LoVo (cell line): ENCODE measurements around the gene GALR2.
"Not testable (repeated sequence)": the region's sequence is repeated elsewhere in the genome, so short reads cannot be mapped to it uniquely, and the experiment has no call there.

Experiments
- DNase-seq: peaks from one replicate; pipeline ENCODE4 v3.0.0-alpha.2; 2016; ENCODE audit warnings: low spot score

The GALR2 gene

DNA sequence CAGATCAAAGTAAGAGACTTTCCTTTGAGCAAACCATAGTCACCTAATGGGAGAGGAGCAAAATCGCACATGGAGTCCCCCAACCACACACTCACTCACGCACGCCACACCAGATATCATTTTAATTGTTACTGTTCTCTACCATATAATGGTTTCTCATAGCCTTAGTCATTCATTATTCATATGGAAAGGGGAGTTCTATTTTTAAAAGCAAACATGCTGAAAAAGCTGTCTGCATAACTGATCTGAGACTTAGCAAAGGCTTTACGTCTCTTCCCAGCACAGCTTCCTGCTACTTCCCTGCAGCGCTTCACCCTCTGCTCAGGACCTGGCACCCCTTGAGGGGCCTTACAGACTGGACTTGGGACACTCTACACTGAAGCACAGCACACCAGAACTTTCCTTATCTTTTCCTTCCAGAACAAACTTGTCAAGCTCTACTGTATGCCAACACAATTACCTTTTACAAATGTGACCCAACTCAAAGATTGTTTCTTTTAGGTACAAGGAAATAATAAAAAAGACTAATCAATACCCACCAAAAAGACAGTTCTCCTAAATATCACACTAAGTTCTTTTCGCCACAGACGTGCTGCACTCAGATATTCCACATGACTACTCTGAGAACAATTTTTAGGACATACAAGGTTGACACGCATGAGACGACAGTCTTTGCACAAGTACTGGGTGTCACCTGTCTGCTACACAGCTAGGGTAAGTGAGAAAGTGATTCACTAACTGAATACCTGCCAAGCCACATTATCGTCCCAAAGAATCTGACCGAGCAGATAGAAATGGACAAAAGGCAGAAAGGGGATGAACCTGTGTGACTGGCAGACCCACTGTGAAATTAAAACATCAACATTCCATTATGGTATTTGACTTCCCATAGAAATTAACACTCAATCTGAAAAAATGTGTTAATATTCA lies 23.8 kb upstream of the GALR2 start:
- no peak for DNase-seq

DNA sequence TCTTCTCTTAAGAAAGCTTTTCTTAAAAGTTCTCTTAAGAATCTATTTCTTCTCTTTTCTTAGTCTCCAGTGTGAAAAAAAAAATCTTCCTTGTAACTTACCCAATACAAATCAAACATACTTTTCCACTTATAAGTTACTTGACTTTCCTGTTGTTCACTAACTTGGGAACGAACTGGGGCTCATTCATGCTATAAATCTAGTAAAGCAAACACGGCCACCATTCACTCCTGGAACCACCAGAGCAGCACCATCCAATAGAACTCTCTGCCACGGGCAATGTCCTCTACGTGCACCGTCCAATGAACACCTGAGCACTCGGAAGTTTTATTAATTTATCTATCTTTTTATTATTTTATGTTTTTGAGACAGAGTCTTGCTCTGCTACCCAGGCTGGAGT lies 23.0 kb upstream of the GALR2 start:
- no peak for DNase-seq

DNA sequence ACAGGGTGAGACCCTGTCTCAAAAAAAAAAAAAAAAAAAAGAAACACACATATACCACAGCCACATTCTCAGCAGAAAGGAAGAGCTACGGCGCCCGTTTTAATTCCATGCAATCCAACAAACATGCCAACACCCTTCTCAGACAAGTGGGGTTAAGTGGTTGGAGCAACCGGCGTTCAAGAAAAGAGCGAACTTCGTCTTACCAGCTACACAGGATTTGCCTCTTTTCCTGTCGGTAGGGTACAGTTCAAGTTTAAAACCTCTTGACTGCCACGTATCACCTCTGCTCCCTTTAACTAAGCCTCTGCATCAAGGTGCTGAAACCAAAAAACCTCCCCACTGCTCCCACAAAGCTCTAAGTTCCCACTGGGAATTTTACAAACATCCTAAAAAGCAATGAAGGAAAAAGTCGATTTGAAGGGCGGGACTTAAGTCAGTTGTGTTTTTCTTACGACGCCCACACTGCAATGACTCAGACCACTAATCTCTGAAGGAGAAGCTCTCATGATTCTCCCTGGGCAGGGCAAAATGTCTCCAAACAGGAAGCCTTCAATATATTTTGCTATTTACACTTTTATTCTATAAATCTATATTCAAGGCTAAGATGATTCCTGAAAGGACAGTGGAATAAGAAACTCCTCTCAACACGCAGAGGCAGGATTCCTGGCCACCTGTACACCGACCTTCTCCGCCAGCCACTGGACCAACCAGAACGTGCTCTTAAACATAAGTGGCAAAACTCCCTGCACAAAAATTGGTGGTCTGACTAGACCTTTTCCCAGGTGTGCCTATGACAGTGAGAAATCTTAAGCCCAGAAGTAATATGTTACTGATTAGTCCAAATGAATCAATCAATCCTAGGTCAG lies 21.1 kb upstream of the GALR2 start:
- peak; percentile 55 for DNase-seq

DNA sequence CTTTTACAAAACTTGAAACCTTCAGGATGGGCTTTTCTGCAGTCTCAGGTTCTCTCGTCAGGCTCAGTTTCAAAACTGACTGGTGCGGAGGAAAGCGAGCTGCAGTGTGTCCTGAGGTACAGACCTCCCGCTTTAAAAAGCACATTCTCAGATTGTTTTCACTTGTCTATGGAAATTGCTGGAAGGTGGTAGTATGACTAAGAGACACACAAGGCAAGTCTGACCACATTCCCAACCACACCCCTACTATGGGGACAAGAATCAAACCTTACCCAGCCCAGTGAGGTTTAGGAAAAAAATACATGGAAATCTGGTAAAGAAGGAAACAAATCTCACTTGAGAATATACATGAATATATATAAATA lies 20.5 kb upstream of the GALR2 start:
- DNase-seq, result peak; percentile 71

DNA sequence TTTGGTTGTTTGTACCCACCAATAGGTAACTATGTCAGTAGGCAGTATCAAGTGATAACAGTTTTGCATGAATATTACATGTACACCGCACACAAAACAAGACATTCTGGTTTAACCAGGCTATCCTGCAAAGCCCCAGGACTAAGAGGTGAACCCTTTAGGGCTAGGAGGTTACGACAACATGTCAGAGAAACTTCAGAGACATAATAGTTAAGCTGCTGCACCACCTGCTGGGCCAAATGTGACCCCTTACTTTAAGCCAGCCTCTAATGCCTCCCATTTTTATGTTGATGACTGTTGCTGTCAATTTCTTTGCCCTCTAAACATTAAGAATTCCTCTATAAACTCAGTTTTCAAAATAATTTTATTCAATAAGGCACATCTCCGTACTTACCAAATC lies 17.7 kb upstream of the GALR2 start:
- no peak for DNase-seq

DNA sequence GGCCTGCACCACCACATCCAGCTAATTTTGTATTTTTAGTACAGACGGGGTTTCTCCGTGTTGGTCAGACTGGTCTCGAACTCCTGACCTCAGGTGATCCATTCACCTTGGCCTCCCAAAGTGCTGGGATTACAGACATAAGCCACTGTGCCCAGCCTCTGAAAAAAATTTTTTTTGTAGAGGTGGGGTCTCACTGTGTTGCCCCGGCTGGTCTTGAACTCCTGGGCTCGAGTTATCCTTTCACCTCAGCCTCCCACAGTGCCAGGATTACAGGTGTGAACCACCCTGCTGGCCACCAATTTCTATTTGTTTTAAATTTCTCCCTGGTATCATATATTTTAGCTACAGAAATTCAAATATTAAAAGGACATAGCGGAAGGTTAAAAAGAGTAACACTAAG lies 16.3 kb upstream of the GALR2 start:
- DNase-seq, result not testable (repeated sequence)

DNA sequence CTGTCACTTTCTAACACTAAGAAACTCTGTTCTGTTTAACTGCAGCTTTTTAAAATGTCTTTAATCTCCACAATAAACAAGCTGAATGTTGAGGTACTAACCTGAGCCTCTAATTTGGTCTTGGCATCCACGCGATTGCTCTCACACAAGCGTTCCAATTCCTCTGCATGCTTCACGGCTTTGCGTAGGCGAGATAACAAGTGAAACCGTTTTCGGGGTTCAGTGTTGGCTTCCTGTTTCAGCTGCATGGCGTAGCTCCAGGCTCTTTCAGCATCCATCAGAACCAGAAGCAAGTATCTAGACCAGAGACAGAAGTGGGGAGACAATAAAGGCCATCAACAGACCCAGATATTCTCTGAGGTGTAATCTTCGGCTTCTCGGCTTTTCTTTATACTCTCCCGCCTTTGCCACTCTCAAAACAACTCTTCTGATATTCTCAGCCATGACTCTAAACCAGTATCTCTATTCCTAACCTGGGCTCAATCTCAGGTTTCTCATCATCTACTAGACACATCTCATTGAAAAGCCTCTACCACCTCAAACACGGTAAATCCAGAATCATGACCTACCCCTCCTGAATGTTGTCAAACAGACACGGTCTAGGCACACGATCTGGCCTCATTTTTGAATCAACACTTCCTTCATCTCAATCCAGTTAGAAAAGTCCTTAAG lies 10.6 kb upstream of the GALR2 start:
- DNase-seq, result no peak

DNA sequence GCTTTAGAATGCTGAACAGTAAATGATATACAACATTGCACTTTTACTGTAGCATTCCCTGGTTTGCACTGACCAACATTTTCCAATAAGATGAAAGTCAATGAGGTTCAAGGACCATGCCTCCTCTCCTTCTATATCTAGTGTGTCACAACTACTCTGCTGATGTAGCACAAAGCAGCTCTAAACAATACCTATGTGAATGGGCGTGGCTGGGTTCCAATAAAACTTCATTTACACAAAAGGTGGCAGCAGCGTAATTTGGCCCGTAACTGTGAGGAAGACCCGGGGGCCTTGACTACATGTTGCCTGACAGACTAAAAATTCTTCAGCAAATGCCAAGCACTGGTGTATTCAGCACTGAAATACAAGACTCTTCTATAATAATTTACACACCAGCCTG lies 8.8 kb upstream of the GALR2 start:
- no peak for DNase-seq

DNA sequence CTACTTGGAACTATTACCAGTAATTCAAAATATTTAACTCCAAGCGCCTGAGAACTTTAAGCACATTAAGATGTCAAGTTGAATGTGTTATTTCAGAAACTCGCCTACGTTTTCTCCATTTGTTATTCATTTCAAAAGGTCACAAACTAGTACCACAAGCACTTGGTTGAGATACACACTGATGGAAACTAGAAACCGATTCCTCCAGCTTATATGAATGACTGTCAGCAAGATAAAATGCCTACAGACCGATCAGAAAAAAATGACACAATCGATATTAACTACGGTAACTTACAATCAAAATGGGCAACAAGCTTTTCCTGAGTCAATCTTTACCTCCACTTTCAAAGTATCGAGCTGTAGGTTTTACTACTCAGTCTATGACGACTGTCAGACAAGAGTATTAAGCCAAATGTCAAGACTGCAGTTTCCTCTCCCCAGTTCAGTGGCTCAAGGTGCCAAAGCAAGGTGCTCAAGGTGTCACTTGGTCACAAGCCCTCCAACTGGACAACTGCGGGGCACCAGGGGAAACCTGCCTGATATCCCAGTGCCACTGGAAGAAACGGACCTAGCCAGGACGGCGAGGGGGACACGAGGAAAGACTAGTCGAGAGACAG lies 2.9 kb upstream of the GALR2 start:
- DNase-seq, result no peak

DNA sequence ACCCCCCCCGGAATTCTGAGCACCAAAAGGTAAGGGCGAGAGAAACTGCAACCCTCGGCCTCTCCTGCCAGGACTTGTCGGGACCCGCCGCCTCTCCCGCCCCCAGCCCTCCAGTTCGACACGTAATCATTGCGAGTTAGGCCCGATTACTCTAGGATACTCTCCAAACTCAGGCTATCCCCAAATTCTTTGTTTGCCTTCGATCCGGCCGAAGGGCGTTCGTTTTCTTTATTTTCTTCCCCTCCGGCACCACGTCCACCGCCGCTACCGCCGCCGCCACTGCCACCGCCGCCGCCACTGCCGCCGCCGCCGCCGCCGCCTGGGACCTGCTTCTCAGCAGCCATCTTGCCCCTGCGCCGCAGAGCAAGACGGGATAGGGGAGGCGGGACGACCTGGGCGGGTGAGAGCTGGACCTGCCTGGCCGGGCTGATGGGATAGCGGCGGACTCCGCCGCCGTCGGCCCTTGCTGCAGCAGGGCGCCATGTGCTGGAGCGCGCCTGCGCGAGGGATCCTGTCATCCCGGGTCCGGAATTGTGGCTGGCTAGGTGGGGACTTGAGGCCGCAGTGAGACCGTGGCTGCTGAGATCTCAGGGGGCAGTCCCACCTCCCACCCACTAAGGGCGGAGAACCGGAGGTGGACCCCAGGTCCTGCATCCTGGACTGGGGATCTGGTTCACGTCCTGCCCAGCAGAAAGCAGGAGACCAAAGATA lies 2.3 kb upstream of the GALR2 start, which contains the start of gene SRP68:
Gene SRP68, minus strand, starts transcription at position 370 of the 711 bp plus-strand sequence. Its CDS starts 26 bp downstream, at position 344.
- peak; percentile 94 for DNase-seq

DNA sequence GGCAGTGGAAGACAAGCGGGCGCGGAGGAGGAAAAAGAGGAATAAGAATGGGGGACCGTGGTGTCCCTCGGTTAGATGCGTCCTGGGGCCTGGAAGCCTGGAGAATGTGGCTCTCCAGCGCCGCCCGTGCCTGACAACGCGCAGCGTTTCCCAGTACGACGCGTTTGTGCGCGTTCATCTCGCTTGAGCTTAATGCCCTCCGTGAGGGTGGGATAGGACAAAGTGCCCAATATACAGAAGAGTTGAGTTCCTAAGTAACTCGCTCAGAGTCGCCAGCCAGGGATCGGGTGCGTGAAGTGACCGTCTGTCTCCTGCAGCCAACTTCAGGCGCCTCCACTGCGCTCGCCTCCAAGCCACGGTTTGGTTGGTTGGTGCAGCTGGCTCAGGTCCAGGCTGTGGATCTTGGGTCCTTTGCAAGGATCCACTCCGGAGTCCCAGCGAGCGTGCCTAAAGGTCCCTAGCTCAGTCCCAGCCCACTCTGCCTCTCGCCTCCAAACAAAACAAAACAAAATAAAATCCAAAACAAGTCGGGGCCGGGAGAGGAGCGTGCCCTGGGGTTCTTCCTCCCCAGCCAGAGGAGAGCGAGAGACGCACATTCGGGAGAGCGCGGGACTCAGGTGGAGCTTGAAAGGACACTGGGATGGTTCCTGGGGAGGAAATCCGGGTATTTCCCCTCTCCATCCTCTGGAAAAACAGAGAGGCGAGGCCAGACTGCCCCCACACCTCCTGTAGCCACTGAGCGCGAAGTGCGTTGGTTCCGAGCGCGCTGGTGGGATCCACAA lies 974 bp downstream of the GALR2 start:
- DNase-seq, result no peak

DNA sequence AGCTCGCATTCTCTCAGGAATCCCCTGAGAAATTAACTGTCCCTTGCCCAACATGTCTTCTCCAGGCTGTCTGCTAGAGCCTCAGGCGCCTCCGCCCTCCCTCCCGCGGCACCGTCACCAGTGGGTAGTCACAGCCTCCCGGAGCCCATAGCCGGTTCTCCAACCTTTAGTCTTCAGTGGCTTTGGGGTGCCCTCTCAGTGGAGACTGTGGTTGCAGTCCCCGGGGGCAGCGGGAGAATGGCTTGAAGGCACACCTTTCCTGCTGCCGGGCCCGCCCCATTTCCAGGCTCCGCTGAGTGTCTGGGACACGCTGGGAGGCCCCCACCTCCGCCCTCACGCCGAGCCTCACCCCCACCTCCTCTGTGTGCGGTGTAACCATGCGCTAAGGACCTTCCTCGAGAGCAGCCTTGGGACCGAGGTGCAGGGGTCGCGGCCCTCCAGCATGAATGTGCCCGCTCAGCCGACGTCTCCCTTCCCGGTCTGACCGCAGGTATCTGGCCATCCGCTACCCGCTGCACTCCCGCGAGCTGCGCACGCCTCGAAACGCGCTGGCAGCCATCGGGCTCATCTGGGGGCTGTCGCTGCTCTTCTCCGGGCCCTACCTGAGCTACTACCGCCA lies 1.7 kb downstream of the GALR2 start:
- no peak for DNase-seq

DNA sequence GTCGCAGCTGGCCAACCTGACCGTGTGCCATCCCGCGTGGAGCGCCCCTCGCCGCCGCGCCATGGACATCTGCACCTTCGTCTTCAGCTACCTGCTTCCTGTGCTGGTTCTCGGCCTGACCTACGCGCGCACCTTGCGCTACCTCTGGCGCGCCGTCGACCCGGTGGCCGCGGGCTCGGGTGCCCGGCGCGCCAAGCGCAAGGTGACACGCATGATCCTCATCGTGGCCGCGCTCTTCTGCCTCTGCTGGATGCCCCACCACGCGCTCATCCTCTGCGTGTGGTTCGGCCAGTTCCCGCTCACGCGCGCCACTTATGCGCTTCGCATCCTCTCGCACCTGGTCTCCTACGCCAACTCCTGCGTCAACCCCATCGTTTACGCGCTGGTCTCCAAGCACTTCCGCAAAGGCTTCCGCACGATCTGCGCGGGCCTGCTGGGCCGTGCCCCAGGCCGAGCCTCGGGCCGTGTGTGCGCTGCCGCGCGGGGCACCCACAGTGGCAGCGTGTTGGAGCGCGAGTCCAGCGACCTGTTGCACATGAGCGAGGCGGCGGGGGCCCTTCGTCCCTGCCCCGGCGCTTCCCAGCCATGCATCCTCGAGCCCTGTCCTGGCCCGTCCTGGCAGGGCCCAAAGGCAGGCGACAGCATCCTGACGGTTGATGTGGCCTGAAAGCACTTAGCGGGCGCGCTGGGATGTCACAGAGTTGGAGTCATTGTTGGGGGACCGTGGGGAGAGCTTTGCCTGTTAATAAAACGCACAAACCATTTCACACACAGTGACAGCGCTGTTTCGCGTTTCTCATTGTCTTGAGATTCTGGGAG lies 2.4 kb downstream of the GALR2 start:
- no peak for DNase-seq

DNA sequence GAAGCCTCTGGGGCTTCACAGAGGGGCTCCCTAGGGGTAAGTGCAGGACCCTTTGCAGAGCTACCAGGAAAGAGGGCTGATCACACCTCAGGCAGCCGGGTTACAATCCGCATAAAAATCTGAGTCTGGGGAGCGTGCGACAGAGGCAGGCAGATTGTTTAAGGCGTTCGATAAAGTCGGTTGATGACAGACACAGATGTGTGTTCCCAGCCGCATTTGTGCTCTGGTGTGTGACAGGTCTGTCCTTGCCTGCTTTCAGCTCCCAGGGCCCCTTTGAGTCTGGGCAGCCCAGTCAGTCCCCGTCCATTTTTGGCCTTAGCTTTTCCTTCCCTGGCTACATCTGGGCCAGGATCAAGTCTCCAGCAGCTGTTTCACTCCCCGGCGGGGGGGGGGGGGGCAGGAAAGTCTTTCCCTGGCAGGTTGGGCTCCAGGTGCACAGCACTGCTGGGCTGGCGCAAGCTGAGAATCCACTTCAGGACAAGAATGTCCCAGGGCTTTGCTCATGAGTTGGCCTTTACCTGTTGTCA lies 3.1 kb downstream of the GALR2 start:
- no peak for DNase-seq

DNA sequence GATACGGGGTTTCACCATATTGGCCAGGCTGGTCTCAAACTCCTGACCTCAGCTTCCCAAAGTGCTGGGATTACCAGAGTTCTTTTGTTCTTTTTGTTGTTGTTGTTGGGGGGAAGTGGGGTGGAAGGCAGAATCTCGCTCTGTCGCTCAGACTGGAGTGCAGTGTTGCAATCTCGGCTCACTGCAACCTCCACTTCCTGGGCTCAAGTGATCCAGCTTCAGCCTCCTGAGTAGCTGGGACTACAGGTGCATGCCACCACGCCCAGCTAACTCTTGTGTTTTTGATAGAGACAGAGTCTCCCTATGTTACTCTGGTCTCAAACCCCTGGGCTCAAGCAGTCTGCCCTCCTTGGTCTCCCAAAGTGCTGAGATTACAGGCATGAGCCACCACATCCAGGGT lies 3.8 kb downstream of the GALR2 start:
- not testable (repeated sequence) for DNase-seq

DNA sequence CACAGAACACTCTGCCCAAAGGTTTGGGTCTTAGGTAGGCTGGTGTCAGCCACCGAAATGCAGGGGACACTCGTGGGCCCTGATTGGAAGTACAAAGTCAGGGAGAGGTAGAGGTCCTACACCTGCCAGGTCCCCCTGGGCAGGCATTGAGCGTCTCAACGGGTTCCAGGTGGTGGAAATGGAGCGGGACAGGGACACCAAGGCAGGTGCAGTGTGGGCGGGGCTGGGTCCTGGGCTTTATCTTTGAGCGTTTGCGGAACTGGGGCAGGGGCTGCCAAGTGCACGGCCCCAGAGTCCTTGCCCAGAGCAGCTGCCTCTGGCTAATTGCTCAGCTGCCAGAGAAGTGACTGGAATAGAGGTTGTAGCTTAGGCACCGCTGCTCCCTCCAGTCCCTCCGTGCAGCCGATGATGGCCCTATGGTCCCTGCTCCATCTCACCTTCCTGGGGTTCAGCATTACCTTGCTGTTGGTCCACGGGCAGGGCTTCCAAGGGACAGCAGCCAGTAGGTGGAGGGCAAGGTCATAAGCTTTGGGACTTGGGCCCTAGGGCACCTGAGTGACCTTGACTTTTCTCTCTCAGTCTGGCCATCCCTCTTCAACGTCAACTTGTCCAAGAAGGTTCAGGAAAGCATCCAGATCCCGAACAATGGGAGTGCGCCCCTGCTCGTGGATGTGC lies 4.4 kb downstream of the GALR2 start, which contains the start of gene ZACN:
Gene ZACN, plus strand, starts transcription at position 323 of the 675 bp plus-strand sequence. Its CDS starts 83 bp downstream, at position 406.
- DNase-seq, result no peak

DNA sequence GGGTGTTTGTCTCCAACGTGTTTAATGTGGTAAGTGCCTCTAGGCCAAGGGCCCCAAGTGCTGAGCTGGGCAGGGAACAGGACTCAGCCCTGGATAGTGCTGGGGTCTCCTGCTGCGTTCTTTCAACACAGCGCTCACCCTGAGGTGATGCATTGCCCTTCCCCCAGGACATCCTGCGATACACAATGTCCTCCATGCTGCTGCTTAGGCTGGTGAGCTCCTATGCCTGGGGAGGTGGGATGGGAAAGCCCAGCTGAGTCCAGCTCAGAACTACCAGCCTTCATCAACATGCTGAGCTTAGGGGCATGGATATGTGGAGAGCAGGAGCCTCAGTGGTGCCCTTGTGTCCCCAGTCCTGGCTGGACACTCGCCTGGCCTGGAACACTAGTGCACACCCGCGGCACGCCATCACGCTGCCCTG lies 5.0 kb downstream of the GALR2 start:
- no peak for DNase-seq
